Activated CD4-positive, alpha-beta T cell treated with anti-CD3 and anti-CD28 coated beads, Interleukin-10, Interleukin-2, amounts not matched to agents 100 ng/mL and 50 ng/mL, durations not matched to agents 16 hours and 8 hours (primary cell): ENCODE results near the gene TMEM51.
"Not testable (repeated sequence)": the region's sequence is repeated elsewhere in the genome, so short reads cannot be mapped to it uniquely, and the experiment has no call there.

Experiments used
- DNase-seq: peaks from one replicate; pipeline ENCODE4 v3.0.0-alpha.2; 2020

Gene TMEM51

GRCh38 chr1:15128520-15129313 lies 24.8 kb upstream of the TMEM51 start:
- peak; percentile 76 for DNase-seq

- no peak for DNase-seq
Observed at GRCh38 chr1:15129944-15130343, 23.6 kb upstream of the TMEM51 start.

- no peak for DNase-seq
Observed at GRCh38 chr1:15130607-15131006, 22.9 kb upstream of the TMEM51 start.

GRCh38 chr1:15132965-15133364 lies 20.6 kb upstream of the TMEM51 start:
- DNase-seq, result no peak

GRCh38 chr1:15134285-15134684 lies 19.3 kb upstream of the TMEM51 start:
- DNase-seq, result no peak

GRCh38 chr1:15135604-15136003 lies 17.9 kb upstream of the TMEM51 start:
- not testable (repeated sequence) for DNase-seq

GRCh38 chr1:15137809-15138208 lies 15.7 kb upstream of the TMEM51 start:
- no peak for DNase-seq

- no peak for DNase-seq
Observed at GRCh38 chr1:15139654-15140350, 13.7 kb upstream of the TMEM51 start.

GRCh38 chr1:15141935-15142539 lies 11.5 kb upstream of the TMEM51 start:
- no peak for DNase-seq

GRCh38 chr1:15145327-15145726 lies 8.2 kb upstream of the TMEM51 start:
- no peak for DNase-seq

GRCh38 chr1:15146142-15146680 lies 7.3 kb upstream of the TMEM51 start:
- no peak for DNase-seq

- no peak for DNase-seq
Observed at GRCh38 chr1:15146971-15147376, 6.6 kb upstream of the TMEM51 start.

- no peak for DNase-seq
Observed at GRCh38 chr1:15148004-15148403, 5.5 kb upstream of the TMEM51 start.

- DNase-seq, result no peak
Observed at GRCh38 chr1:15148475-15148874, 5.1 kb upstream of the TMEM51 start.

- DNase-seq, result no peak
Observed at GRCh38 chr1:15148941-15149340, 4.6 kb upstream of the TMEM51 start.

- no peak for DNase-seq
Observed at GRCh38 chr1:15150376-15150775, 3.2 kb upstream of the TMEM51 start.

- DNase-seq, result no peak
Observed at GRCh38 chr1:15151377-15151806, 2.2 kb upstream of the TMEM51 start.

- DNase-seq, result no peak
Observed at GRCh38 chr1:15151871-15152270, 1.7 kb upstream of the TMEM51 start.

GRCh38 chr1:15152318-15153183 lies 996 bp upstream of the TMEM51 start:
- DNase-seq, result peak; percentile 20

- peak; percentile 47 for DNase-seq
Observed at GRCh38 chr1:15153842-15154479, 414 bp downstream of the TMEM51 start.

- DNase-seq, result no peak
Observed at GRCh38 chr1:15154480-15155036, 1.0 kb downstream of the TMEM51 start.

GRCh38 chr1:15155191-15155590 lies 1.6 kb downstream of the TMEM51 start:
- DNase-seq, result no peak
